GM19455 (cell line): ENCODE results near the gene RNF44.

Experiments
- ATAC-seq: cut with Tn5 transposase; IDR thresholded peaks from one replicate; pipeline ENCODE4 v1.9.1; 2021; ENCODE audit not compliant: unreplicated experiment

The RNF44 gene

DNA sequence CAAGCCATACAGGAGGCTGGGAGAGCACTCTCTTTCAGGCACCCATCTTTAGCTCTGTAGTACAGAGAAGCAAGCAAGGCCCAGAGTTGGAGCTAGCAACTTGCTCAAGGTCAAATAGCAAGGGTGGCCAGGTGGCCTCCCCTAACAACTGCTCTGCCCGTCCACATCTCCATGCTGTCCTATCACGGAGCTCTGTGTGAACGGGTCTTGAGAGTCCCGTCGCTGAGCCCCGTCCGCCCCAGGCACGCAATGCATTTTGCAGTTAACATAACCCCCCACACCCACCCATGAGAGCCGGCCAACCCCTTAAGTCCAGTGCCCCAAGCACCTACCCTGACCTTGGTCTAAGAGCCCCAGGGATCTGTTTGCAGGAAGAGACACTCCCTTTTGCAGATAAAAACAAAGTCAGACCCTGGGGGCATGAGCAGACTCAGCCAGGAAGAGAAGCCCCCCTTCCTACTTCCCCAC, 1.5 kb downstream of the RNF44 start:
- no peak for ATAC-seq

DNA sequence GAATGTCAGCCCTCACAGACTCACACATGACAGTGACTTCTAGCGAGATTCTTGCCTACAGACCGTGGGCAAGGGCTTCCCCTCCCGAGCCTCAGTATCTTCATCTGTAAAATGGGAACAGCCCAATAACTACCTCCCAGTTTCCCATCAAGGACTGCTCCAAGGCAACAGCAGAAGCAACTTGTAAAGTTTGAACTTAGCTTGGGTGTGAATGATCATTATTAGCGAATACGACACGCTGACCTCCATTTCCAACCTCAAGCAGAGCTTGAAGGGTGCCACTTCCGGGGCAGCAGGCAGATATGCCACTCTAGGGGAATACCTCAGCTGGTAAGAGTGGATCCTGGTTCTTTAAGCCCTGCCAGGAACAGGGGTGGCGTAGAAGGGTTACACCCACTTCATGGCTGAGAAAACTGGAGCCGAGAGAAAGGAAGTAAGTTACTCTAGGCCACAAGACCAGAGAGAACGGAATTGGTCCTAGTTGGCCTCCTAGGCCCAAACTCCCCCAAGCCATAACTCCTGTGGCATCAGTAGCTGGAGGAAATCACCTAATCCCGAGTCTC, 2.0 kb downstream of the RNF44 start:
- ATAC-seq, result no peak

DNA sequence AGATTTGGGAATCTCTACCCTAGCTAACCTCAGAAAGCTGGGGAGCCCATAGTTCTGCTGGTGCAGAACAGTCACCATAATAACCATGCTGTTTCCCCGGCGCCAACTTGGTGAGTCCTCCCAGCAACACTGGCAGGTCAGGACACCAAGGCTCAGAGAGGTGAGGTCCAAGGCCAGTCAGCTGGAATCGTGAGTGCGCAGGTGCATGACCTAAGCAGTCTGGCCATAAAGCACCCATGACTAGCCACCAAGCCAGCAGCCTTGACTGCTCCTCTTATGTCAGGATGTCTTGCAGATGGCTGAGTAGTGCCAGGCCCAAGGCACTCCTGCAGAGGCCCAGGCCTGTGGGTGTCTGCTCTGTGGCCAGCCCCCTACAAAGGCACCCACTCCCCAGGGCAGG, 2.6 kb downstream of the RNF44 start:
- no peak for ATAC-seq

DNA sequence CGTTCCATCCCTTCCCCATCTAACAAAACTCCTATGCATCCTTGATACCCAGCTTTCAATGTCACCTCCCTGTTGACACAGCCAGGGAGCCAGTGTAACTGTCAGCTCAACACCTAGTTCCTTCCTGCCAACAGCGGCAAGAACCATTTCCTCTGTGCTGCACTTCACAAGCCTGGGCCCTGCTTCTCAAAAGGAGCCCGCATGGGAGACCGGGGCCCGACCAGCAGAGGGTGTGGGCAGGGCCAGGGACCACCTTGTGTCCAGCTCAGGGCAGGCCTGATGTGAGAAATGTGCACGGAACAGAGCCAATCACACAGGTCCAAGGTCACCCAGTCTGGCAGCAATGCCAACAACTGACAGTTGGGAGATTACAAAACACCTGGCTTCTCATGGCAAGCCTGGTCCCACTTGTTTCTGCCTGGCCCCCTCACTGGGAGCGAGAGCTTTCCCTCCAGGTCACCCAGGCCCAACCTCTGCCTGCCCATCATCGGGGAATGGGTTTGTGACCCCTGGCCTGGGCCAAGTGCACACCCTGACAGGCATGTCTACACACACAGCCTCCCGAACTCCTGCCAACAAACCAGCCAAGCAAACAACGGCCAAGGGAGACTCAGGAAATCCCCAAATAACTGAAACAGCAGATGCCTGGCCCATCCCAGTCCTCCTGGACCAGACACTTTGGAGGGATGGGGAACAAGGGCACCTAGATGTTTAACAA, 3.1 kb downstream of the RNF44 start:
- no peak for ATAC-seq

DNA sequence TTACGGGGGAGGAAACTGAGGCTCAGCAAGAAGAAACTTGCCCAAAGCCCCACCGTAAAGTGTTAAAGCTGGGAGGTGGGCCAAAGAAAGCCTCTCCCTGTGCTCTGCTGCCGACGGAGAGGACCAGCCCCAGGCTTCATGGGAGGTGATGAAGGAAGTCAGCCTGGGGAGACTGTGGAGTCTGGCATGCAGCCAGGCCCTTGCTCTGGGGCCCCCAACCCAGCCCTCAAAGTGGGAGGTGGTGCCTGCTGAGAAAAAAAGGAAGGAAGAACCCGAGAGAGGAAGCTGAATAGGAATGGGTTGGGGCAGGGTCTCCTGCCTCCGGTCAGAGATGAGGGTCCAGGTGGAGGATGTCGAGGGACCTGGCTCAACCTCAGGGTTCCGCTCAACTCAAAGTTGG, 3.8 kb downstream of the RNF44 start:
- no peak for ATAC-seq

DNA sequence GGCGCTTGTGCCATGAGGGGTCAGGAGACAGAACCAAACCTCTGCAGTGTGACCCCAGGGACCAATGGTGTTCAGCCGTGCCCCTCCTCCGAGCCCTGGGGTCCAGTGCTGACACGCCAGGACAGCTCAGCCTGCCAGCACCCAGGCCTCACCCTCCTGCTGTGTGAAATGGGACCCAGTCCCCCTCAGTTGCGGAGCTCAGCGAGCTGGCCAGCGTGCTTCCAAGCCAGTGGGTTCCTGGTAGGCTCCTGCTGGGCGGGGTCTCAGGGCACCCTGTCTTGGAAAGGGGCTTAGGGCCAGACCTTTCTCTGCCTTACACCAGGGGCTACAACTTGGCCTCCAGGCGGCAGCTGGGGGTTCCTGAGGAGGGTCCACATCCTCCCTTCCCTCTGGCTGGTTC, 4.4 kb downstream of the RNF44 start:
- ATAC-seq, result no peak

DNA sequence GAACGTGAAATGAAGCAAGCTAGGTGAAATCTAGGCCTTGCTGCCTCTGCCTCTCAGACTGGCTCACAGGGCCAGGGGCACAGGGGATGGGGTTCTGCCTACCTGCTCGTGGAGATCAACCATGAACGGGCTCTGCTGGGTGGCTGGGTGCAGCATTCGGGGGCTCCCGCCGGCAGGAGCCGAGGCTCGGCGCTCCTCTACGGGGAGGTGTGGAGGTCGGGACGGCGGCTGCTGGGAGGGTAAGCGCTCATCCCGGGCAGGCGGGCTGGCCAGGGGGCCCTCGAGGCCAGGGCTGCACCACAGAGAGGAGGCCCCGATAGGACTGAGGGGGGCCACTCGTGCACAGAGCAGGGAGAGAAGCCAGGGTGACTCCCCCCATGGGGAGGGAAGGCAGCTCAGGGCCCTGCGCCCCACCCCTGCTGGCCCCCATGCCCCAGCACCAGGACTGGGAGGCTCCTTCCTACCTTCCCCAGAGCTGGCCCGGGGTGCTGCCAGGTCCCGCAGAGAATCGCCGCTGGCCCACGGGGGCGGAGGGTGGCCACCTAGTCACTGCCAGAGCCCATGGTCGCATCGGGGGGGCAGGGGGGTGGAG, 5.2 kb downstream of the RNF44 start:
- ATAC-seq, result no peak

DNA sequence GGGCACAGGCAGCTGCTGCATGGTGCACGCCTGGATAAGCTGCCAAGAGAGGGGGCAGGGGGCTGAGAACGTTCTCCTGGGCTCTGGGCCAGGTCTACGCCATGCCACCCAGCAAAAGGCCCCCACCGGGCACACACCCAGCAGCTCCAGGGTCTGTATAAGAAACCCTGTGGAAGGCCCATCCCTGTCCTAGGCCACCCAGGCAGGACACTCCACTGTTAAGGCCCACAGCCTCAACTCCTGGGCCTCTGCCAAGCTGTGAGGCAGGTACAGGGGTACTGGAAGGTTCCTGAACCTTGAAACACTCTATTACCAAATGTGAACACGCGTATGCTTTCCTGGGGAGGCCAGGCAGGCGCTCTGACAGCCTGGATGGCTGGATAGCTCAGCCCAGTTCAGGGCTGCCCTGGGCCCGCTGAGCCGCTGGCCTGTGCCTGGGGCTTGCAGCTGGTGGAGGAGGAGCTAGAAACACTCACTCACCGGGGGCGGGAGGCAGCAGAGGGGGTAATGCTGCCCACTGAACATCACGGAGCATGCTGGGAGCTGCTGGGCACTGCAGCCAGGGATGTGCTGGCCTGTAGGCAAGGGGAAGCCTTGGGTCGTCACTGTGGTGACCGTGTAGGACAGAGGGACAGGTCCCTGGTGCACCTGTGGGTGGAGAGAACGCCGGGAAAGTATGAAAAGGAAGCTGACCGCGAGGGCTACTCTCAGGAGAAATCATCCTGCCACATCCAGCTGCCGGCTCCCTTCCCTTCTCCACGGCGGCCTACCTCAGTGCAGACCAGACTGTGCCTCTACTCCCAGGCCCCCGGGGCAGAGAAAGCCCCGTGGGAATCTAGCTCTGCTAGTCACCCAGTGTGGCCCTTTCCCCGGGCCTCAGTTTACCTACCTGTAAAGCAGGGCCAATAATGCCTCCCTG, 6.0 kb downstream of the RNF44 start:
- ATAC-seq, result no peak

DNA sequence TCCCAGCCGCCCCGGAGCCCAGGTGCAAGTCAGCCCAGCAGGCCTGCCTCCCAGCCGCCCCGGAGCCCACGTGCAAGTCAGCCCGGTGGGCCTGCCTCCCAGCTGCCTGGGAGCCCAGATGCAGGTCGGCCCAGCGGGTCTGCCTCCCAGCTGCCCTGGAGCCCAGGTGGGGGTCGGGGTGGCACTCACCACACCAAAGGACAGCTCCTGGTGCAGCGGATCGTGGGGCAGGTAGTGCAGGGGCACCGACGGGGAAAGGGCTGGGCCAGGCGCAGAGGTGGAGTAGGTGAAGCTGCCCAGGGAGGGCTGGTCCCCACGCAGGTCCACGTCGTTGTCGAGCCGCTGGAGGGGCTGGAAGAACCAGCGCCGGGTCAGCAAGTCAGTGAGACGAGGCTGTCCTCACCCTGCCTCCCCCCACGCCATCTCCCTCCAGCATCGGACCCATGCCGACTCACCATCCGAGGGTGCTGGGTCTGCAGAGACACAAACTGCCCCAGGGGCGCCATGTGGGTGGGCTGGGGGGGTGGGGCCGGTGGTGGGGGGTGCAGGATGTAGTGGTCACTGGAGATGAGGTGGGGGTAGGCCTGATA, 6.7 kb downstream of the RNF44 start:
- no peak for ATAC-seq

DNA sequence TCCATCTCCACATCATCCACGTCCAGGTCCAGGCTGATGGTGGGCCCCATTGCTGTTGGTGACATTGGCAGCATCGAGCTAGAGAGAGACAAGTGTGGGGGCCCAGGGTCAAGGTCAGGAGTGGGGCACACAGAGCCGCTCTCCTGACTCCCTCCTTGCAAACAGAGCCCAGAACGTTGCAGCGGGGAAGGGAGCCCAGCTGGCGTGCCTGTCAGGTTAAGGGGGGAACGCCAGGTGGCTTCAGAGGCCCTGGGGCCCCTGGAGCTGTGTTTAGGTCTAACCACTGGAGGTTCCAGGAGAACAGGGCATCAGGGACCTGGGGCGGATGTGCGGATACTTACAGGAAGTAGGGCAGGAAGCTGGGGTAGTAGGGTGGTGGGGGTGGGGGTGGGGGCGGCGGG, 7.5 kb downstream of the RNF44 start:
- no peak for ATAC-seq

DNA sequence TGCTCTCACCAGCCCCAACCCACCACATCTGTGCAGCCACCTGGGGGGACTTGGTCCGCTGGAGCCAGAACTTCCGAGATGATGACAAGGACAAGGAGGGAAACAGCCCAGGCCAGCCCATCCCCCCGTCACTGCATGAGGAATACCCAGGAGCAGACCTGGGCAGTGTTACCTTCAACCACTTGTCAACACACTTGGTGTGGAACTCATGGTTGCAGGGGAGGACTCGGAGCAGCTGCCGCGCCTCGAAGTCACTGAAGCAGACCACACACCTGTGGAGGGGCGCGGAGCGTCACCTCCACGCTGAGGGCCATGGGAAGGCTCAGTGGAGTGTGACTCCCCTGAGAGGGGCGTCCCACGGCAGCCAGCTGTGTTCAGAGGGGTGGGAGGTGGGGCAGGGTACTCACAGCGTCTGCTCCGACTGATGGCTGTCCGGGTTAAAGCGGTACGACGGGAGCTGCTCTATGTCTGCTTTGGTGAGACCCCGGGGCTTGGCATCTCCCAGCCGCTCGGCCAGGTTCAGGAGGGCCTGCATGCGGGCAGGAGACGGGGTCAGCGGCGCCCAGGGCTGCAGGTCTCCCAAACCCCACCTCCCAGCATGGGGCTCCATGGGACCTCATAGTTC, 8.0 kb downstream of the RNF44 start:
- no peak for ATAC-seq

DNA sequence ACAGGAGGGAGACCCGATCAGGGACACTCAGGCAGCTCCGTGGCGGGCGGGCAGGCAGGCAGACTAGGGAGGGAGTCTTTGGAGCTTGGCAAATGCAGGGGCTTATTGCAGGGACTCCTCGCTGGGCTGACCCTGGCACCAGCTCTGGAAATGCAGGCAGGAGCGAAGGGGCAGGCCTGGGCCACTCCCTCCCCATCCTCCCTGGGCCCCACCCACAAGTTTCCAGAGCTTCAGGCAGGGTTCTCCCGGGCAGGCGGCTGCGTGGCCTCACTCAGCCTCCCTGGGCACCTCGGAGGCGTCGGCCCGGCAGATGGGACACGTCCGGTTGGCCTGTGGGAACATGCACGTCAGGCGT, 8.5 kb downstream of the RNF44 start:
- ATAC-seq, result no peak

DNA sequence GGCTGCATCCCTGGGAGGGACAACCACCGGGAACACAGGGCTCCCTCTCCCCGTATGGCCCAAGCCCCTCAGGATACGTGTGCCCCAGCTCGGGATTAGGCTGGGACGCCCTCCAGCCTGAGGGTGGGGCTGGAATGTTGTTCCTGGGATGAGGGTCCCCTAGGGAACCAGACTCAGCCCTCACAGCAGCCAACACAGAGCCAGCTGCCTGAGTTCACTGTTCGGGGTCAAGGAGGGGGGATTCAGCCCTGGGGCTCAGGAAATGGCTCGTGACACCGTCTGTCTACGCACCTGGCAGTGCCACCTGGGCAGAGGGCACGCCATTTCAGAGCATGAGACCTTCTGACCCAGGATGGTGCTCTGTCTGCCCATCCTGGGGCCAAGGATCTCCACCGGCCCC, 8.9 kb downstream of the RNF44 start:
- ATAC-seq, result no peak

DNA sequence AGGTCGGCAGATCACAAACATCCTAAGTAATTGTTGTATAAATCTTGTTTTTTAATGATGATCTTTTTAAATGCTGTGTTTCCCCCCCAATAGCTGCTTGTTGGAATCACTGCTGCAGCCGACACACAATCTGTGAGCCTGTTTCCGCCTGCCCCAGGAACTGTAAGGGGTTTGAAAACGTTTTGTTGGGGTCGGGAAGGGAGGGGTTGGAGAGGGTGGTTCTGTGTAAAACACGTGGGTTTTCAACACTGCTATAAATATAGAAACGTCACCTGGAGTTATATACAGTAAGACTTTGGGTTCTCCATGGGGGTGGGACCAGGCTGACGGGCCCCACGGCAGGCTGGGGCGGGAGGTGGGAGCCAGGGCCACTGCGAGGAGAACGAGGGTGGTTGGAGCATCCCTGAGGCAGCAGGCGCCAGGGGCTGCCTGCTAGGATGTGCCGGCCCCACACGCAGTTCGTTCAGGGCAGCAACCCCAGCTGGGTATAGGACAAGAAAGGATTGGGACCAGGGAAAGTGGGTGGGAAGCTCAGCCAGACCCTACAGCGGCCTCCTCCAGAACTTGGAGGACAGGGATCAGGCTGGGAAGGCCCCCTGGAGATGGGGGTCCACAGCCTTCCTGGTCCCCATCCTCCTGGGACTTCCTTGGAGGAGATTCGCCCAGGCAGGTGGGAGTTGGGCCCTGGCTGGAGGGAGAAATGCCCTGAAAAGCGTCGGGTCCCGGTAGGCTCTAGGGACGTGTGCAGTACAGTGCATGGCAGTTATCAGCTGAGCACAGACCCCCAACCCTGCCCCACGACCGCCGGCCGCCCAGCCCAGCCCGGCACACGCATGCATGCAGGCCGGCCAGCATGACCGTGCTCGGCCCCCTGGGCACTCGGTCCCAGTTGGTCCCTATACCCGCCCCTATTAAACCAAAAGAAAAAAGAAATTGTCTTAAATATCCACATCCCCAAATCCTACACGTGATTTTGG, 9.7 kb downstream of the RNF44 start:
- ATAC-seq, result no peak

DNA sequence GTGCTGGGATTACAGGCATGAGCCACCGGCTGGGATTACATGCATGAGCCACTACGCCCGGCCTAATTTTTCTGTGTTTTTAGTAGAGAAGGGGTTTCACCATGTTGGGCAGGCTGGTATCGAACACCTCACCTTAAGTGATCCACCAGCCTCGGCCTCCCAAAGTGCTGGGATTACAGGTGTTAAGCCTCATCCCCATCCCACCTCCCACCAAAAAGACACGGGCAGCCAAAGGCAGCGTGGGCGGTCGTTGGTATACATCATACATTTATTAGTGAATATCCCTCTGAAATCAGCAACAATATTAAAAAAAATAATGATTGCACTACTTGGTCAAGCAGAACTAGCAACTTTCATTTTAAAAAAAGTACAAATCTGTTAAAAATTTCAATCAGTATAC, 10.7 kb downstream of the RNF44 start:
- ATAC-seq, result no peak

DNA sequence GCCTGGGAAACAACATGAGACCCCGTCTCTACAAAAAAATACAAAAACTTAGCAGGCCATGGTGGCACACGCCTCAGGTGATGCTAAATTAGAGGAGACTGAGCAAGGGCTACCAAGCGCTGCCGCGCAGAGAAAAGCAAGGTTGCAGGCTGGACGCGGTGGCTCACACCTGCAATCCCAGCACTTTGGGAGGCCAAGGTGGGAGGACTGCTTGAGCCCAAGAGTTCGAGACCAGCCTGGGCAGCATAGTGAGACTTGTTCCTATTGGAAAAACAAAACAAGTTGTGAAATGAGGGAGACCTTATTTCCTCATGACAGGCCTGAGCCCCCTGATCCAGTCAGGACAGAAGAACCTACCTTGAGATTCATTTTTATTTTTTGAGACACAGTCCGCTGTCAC, 11.5 kb downstream of the RNF44 start:
- no peak for ATAC-seq

DNA sequence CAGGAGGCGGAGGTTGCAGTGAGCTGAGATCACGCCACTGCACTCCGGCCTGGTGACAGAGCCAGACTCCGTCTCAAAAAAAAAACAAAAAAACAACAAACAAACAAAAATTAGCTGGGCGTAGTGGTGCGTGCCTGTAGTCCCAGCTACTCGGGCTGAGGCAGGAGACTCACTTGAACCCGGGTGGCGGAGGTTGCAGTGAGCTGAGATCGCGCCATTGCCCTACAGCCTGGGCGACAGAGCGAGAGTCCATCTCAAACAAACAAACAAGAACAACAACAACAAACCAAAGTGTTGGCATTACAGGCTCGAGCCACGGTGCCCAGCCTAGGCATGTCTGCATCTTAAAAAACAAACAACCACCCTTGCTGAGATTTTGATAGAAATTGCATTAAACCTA, 12.2 kb downstream of the RNF44 start:
- ATAC-seq, result no peak

DNA sequence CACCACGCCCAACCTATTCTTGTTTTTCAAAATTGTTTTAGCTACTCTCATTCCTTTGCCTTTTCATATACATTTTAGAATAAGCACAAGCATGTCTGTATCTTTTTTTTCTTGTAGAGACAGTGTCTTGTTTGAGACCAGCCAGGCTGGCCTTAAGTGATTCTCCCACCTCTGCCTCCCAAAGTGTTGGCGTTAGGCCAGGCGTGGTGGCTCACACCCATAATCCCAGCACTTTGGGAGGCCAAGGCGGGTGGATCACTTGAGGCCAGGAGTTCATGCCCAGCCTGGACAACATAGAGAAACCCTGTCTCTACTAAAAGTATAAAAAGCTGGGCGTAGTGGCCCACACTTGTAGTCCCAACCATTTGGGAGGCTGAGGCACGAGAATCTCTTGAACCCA, 13.1 kb downstream of the RNF44 start:
- no peak for ATAC-seq

DNA sequence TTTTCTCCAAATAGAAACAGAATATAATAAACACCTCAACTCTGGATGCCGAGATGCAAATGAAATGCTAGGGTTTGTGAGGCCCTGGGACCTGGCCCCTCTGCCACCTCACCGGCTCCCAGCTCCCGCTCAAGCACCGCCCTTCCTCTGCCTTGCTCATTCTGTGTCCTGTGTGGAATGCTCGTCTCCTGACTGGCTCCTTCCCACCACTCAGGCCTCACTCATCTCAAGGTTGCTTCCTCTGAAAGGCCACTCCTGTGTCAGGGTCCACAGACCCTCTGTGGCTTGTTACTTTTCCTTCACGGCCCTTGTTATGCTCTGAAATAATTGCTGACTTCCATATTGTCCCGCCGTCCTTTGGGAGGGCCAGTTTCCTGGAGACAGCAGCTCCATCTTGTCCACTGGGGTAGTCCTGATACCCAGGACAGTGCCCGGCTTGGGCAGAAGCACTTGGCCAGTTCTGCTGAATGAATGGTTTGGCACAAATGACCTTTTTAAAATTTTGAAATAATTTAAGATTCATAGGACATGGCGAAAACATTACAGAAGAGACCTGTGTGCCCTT, 15.4 kb downstream of the RNF44 start:
- ATAC-seq, result no peak
